ENCODE measurements around the gene GAD2.
"Not testable (repeated sequence)": the region's sequence is repeated elsewhere in the genome, so short reads cannot be mapped to it uniquely, and the experiment has no call there.

GAD2 gene

GRCh38 chr10:26326851-26327250 is 110.3 kb downstream of the GAD2 start:
- no peak for DNase-seq

- DNase-seq, result no peak
These were observed 111.2 kb downstream of the GAD2 start for GRCh38 chr10:26327811-26328210.

DNA sequence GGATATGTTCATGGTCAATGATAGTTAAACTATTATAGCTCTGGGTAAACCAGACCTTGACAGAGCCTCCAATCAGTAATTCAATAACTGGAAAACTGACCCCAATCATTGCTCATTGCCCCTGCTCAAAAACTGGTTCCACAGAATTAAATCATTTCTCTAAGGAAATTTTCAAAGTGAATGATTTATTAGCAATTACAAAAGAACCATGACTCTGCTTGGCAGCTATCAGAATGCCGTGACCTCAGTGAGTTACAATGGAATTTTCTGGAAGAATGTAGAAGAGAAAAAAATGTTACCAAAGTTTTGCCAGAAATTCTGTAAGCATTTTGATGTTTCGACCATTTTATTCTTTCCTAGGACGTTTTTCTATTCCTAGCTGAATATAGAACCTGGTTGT is 114.8 kb downstream of the GAD2 start:
- no peak for DNase-seq

- DNase-seq, result no peak
These were observed 117.8 kb downstream of the GAD2 start for GRCh38 chr10:26334232-26334931.

GRCh38 chr10:26334932-26335573 is 118.5 kb downstream of the GAD2 start:
- peak; percentile 68 for DNase-seq

DNA sequence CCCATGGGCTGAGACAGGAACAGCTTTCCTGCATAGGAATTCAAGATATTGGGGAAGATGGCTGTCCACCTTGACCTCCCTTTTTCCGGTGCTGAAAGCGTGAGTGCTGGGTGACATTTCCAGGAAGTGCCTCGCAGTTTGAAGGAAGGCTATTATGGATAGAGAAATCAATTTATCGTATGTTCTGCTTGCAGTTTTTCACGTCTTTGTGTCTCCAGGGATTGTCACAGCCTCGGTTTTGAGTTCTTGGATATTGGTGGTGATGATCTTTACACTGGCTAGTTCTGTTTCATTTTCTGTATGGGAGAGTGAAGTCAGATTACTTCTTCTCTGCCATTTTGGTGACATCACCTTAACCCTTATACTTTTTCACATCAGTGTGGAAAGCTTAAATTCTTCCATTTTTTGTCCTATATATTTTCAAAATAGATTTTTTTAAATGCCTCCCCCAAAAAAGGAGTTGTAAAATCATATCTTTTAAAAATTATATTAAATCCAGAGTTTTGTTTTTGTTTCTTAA is 119.1 kb downstream of the GAD2 start:
- DNase-seq, result no peak

DNA sequence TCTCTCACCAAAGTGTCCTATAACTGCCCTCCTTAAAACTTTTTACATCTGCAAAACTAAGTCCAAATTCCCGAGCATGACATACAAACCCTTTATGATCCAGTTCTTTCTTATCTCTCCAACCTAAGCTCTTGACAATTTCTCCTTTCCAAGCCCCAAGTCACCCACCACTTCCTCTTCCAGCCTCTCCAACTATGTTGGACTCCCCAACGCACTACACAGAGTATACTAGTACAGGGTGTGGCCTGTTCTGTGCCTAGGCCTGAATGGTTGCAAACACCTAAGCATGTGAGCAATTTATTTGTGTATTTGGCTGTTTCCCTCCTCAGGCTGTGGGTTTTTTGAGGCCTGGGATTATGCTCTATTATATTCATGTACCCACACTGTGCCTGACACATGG is 120.4 kb downstream of the GAD2 start:
- no peak for DNase-seq

DNA sequence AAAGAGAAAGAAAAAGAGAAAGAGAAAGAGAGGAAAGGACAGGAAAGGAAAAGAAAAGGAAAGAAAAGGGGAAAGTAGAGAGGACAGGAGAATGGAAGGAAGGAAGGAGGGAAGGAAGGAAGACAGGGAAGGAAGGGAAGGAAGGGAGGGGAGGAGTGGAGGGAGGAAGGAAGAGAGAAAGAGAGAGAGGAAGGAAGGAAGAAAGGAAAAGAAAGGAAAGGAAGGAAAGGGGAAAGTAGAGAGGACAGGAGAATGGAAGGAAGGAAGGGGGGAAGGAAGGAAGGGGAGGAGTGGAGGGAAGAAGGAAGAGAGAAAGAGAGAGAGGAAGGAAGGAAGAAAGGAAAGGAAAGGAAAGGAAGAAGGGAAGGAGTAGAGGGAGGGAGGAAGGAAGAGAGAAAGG is 125.1 kb downstream of the GAD2 start:
- DNase-seq, result no peak

- DNase-seq, result not testable (repeated sequence)
These were observed 132.3 kb downstream of the GAD2 start for GRCh38 chr10:26348821-26349417.

Data from kidney glomerular epithelial cell (primary cell).